GM12878 (cell line): Measurements from ENCODE around the gene TMEM198. TPM values are rescaled to one million over a fixed set of nuclear protein-coding genes. Genes with fewer than 3 reads are reported as not detected.

Source experiments
- GABPA ChIP-seq: IDR thresholded peaks from 2 replicates; pipeline ENCODE4 v1.6.1; 2014; ENCODE audit warnings: antibody characterized with exemption, low read depth, mild to moderate bottlenecking, inconsistent platforms
- MEF2B ChIP-seq: fragments of 450-650 bp; IDR thresholded peaks from 2 replicates; pipeline ENCODE4 v1.6.1; 2018; ENCODE audit warnings: mild to moderate bottlenecking, moderate library complexity; ENCODE audit not compliant: partially characterized antibody, poor library complexity, severe bottlenecking
- PAX8 ChIP-seq: fragments of 450-650 bp; IDR thresholded peaks from 2 replicates; pipeline ENCODE4 v1.6.1; 2017; ENCODE audit warnings: mild to moderate bottlenecking, moderate library complexity
- POLR2AphosphoS5 ChIP-seq: IDR thresholded peaks from 2 replicates; pipeline ENCODE4 v1.6.1; 2011; ENCODE audit warnings: mild to moderate bottlenecking, low read length, inconsistent platforms
- RAD21 ChIP-seq: IDR thresholded peaks from 2 replicates; pipeline ENCODE4 v1.6.1; 2011; ENCODE audit warnings: mild to moderate bottlenecking, low read depth, low read length, moderate library complexity; ENCODE audit not compliant: insufficient read depth
- SIN3A ChIP-seq: IDR thresholded peaks from 2 replicates; pipeline ENCODE4 v1.6.1; 2012; ENCODE audit warnings: low read depth, low read length, improper control_type of control experiment
- SREBF1 ChIP-seq: IDR thresholded peaks from 2 replicates; pipeline ENCODE4 v1.6.1; 2012; ENCODE audit warnings: mild to moderate bottlenecking, low read length
- SREBF2 ChIP-seq: IDR thresholded peaks from 2 replicates; pipeline ENCODE4 v1.6.1; 2012; ENCODE audit warnings: mild to moderate bottlenecking, low read length
- TARDBP ChIP-seq: IDR thresholded peaks from 2 replicates; pipeline ENCODE4 v1.6.1; 2016; ENCODE audit warnings: borderline replicate concordance
- YBX1 ChIP-seq: fragments of 450-650 bp; IDR thresholded peaks from 2 replicates; pipeline ENCODE4 v1.6.1; 2016; ENCODE audit warnings: antibody characterized with exemption
- ZNF384 ChIP-seq: IDR thresholded peaks from 2 replicates; pipeline ENCODE4 v1.6.1; 2012; ENCODE audit warnings: low read depth, mild to moderate bottlenecking, low read length, improper control_type of control experiment, borderline replicate concordance
- ZZZ3 ChIP-seq: IDR thresholded peaks from 2 replicates; pipeline ENCODE4 v1.6.1; 2011; ENCODE audit warnings: low read depth; ENCODE audit not compliant: control insufficient read depth, insufficient read length
- polyA plus RNA-seq, 11 experiments: library from polyadenylated mRNA; depleted of rRNA in 4 of 11; unstranded in 6 of 11; stranded (reverse) in 5 of 11; fragments of >200 nt; fragmentation: Nextera tagmentation in 4 of 11; fragmentation: Illumina TruSeq in 1 of 11; extraction: Ambion mirVana in 4 of 11; extraction: Trizol in 1 of 11; gene quantifications; 1 replicate in 1 of 11; 2 replicates in 10 of 11; pipeline versions ENCODE4 v1.2.1 to v1.2.3, GENCODE V29; 2011 to 2016; ENCODE audit warnings: inconsistent platforms in 2 of 11, missing spikeins in 2 of 11, low read depth in 1 of 11
- total RNA-seq, 4 experiments: library from RNA; depleted of rRNA in 3 of 4; stranded (reverse); fragments of >200 nt in 3 of 4; fragmentation: Illumina TruSeq in 1 of 4; extraction: Trizol in 1 of 4; gene quantifications; 2 replicates each; pipeline versions ENCODE4 v1.2.1 to v1.2.3, GENCODE V29; 2013 to 2021
- TF ChIP-seq, protein P1 (sequence below): IDR thresholded peaks from 2 replicates; pipeline ENCODE4 v1.6.1; 2011; ENCODE audit warnings: mild to moderate bottlenecking, low read depth, low read length, moderate library complexity; ENCODE audit not compliant: insufficient replicate concordance
- TF ChIP-seq, protein P2 (sequence below): fragments of 450-650 bp; IDR thresholded peaks from 2 replicates; pipeline ENCODE4 v1.6.1; 2018; ENCODE audit warnings: borderline replicate concordance, mild to moderate bottlenecking; ENCODE audit not compliant: partially characterized antibody
- TF ChIP-seq, protein P3 (sequence below): IDR thresholded peaks from 2 replicates; pipeline ENCODE4 v1.6.1; 2011; ENCODE audit warnings: borderline replicate concordance, low read depth, mild to moderate bottlenecking, moderate library complexity, low read length; ENCODE audit not compliant: insufficient read depth, poor library complexity, severe bottlenecking
- TF ChIP-seq, protein P4 (sequence below): fragments of 150-350 bp; IDR thresholded peaks from 2 replicates; pipeline ENCODE4 v1.6.1; 2016; ENCODE audit warnings: low read depth, low read length

Gene TMEM198
- total and polyA plus RNA-seq, 10 of the 15 experiments (the other 5 are each of a cell fraction or from before 2014, with no cell fraction given), result 0.16 to 1.2 (median 0.65) TPM; not detected in 2

DNA sequence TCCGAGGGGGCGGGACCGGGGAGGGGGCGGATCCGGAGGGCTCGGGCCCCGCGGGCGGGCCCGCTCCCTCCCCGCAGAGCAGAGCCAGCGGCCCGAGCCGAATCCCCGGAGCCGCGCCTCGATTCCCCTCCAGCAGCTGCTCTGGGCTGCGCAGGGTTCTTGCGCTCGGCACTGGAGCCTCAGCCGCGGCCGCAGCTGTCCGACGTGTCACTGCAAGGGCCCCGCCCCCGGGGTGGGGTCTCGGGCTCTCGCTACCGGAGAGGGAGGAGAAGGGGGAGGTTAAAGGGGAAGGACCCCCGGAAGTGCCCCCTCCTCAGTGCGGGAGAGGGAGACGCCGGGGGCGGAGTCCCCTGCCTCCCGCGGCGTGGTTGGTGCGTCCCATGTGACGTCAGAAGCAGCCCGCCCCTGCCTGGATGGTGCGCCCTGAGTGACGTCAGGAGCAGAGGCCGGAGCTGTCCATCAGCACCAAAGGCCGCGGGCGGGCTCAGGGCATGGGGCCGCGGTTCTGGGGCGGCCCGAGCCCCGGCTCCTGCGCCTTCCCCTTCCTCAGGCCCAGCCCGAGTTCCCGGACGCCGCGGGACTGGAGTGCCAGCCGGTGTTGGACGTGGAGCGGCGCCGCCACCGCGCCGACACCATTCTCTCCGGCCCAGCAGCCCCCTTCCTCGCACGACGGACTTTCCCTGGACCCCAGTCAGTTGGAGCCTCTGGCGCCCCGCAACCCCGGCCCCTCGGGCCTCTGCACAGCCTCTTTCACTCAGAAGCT is at the start of gene TMEM198, which contains the start of gene CHPF (continued):
- TF ChIP-seq, protein P1, sequence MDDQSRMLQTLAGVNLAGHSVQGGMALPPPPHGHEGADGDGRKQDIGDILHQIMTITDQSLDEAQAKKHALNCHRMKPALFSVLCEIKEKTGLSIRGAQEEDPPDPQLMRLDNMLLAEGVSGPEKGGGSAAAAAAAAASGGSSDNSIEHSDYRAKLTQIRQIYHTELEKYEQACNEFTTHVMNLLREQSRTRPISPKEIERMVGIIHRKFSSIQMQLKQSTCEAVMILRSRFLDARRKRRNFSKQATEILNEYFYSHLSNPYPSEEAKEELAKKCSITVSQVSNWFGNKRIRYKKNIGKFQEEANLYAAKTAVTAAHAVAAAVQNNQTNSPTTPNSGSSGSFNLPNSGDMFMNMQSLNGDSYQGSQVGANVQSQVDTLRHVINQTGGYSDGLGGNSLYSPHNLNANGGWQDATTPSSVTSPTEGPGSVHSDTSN, result peak; percentile 58
- TF ChIP-seq, protein P2, sequence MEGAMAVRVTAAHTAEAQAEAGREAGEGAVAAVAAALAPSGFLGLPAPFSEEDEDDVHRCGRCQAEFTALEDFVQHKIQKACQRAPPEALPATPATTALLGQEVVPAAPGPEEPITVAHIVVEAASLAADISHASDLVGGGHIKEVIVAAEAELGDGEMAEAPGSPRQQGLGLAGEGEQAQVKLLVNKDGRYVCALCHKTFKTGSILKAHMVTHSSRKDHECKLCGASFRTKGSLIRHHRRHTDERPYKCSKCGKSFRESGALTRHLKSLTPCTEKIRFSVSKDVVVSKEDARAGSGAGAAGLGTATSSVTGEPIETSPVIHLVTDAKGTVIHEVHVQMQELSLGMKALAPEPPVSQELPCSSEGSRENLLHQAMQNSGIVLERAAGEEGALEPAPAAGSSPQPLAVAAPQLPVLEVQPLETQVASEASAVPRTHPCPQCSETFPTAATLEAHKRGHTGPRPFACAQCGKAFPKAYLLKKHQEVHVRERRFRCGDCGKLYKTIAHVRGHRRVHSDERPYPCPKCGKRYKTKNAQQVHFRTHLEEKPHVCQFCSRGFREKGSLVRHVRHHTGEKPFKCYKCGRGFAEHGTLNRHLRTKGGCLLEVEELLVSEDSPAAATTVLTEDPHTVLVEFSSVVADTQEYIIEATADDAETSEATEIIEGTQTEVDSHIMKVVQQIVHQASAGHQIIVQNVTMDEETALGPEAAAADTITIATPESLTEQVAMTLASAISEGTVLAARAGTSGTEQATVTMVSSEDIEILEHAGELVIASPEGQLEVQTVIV, result peak; percentile 13
- TF ChIP-seq ZNF384 (no peak), PAX8 (no peak), MEF2B (peak; percentile 63), SREBF2 (no peak), SIN3A (peak; percentile 68; the same call in 1 of the 2 replicates), GABPA (peak; percentile 71; the same call in 1 of the 2 replicates), YBX1 (no peak), SREBF1 (0 out of 2 replicates have a peak, but pooled peaks have one; percentile 14), TARDBP (no peak), POLR2AphosphoS5 (no peak), RAD21 (no peak), ZZZ3 (no peak)
- TF ChIP-seq, protein P3, sequence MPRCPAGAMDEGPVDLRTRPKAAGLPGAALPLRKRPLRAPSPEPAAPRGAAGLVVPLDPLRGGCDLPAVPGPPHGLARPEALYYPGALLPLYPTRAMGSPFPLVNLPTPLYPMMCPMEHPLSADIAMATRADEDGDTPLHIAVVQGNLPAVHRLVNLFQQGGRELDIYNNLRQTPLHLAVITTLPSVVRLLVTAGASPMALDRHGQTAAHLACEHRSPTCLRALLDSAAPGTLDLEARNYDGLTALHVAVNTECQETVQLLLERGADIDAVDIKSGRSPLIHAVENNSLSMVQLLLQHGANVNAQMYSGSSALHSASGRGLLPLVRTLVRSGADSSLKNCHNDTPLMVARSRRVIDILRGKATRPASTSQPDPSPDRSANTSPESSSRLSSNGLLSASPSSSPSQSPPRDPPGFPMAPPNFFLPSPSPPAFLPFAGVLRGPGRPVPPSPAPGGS, result no peak
- TF ChIP-seq, protein P4, sequence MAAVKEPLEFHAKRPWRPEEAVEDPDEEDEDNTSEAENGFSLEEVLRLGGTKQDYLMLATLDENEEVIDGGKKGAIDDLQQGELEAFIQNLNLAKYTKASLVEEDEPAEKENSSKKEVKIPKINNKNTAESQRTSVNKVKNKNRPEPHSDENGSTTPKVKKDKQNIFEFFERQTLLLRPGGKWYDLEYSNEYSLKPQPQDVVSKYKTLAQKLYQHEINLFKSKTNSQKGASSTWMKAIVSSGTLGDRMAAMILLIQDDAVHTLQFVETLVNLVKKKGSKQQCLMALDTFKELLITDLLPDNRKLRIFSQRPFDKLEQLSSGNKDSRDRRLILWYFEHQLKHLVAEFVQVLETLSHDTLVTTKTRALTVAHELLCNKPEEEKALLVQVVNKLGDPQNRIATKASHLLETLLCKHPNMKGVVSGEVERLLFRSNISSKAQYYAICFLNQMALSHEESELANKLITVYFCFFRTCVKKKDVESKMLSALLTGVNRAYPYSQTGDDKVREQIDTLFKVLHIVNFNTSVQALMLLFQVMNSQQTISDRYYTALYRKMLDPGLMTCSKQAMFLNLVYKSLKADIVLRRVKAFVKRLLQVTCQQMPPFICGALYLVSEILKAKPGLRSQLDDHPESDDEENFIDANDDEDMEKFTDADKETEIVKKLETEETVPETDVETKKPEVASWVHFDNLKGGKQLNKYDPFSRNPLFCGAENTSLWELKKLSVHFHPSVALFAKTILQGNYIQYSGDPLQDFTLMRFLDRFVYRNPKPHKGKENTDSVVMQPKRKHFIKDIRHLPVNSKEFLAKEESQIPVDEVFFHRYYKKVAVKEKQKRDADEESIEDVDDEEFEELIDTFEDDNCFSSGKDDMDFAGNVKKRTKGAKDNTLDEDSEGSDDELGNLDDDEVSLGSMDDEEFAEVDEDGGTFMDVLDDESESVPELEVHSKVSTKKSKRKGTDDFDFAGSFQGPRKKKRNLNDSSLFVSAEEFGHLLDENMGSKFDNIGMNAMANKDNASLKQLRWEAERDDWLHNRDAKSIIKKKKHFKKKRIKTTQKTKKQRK, result no peak
